HepG2 (cell line): Measurements from ENCODE around the gene COASY. TPM values are rescaled to one million over a fixed set of nuclear protein-coding genes. Genes with fewer than 3 reads are reported as not detected.
A peak's percentile ranks its signal among the peaks of the same experiment; 100 is the strongest.

Experiments
- ARNT2 ChIP-seq: sonication (generic); formaldehyde crosslinking; IDR thresholded peaks from 2 replicates; pipeline ENCODE4 v1.8.0; 2022; ENCODE audit warnings: mild to moderate bottlenecking, low read depth, missing genetic modification reagents, moderate library complexity
- CCDC6 ChIP-seq: sonication (generic); formaldehyde crosslinking; IDR thresholded peaks from 2 replicates; pipeline ENCODE4 v1.8.1; 2022; ENCODE audit warnings: mild to moderate bottlenecking, missing genetic modification reagents, moderate library complexity
- CEBPB ChIP-seq: IDR thresholded peaks from 2 replicates; pipeline ENCODE4 v1.6.1; 2011; ENCODE audit warnings: low read depth, low read length, improper control_type of control experiment, borderline replicate concordance
- FOXK2 ChIP-seq: fragments of 450-650 bp; IDR thresholded peaks from 2 replicates; pipeline ENCODE4 v1.6.1; 2016
- HOXA5 ChIP-seq: sonication (generic); formaldehyde crosslinking; IDR thresholded peaks from 2 replicates; pipeline ENCODE4 v1.4.0; 2020; ENCODE audit warnings: missing genetic modification reagents
- NFE2L1 ChIP-seq: sonication (generic); formaldehyde crosslinking; IDR thresholded peaks from 2 replicates; pipeline ENCODE4 v1.4.0; 2020; ENCODE audit warnings: missing genetic modification reagents, mild to moderate bottlenecking, borderline replicate concordance
- PRPF4 ChIP-seq: fragments of 200-400 bp; formaldehyde crosslinking; IDR thresholded peaks from 2 replicates; pipeline ENCODE4 v1.6.1; 2016; ENCODE audit warnings: low read length, low read depth; ENCODE audit not compliant: poor library complexity, severe bottlenecking
- RCOR2 ChIP-seq: IDR thresholded peaks from 2 replicates; pipeline ENCODE4 v1.6.1; 2016; ENCODE audit warnings: missing biosample characterization, missing genetic modification reagents
- RFX1 ChIP-seq: fragments of 450-650 bp; IDR thresholded peaks from 2 replicates; pipeline ENCODE4 v1.6.1; 2017
- SMAD1 ChIP-seq: sonication (generic); formaldehyde crosslinking; IDR thresholded peaks from 2 replicates; pipeline ENCODE4 v1.4.0; 2020; ENCODE audit warnings: missing genetic modification reagents, low read depth, mild to moderate bottlenecking, borderline replicate concordance
- ZNF234 ChIP-seq: sonication (generic); formaldehyde crosslinking; conservative IDR thresholded peaks from 2 replicates; pipeline ENCODE4 v1.5.1; 2020; ENCODE audit warnings: mild to moderate bottlenecking, missing genetic modification reagents
- polyA plus RNA-seq, 8 experiments: library from polyadenylated mRNA; depleted of rRNA in 3 of 8; stranded (reverse) in 7 of 8; unstranded in 1 of 8; fragments of >200 nt; fragmentation: Illumina TruSeq in 4 of 8; extraction: Trizol in 4 of 8; gene quantifications; 2 replicates each; pipeline versions ENCODE4 v1.2.1 to v1.2.3, GENCODE V29; 2011 to 2016; ENCODE audit warnings: low read depth in 4 of 8, missing spikeins in 1 of 8, mixed read lengths in 1 of 8; ENCODE audit not compliant: insufficient read depth in 1 of 8
- total RNA-seq, 5 experiments: library from RNA; depleted of rRNA; stranded (reverse); fragments of >200 nt; fragmentation: Illumina TruSeq; extraction: Trizol; gene quantifications; 2 replicates each; pipeline ENCODE4 v1.2.3, GENCODE V29; 2016; ENCODE audit warnings: low read depth in 1 of 5
- TF ChIP-seq, protein P1 (sequence below): sonication (generic); formaldehyde crosslinking; IDR thresholded peaks from 2 replicates; pipeline ENCODE4 v1.5.0; 2020; ENCODE audit warnings: mild to moderate bottlenecking, missing genetic modification reagents
- TF ChIP-seq, protein P2 (sequence below): sonication (generic); IDR thresholded peaks from 2 replicates; pipeline ENCODE4 v1.6.1; 2016; ENCODE audit warnings: low read depth, borderline replicate concordance
- TF ChIP-seq, protein P3 (sequence below): sonication (generic); formaldehyde crosslinking; IDR thresholded peaks from 2 replicates; pipeline ENCODE4 v1.9.0; 2021; ENCODE audit warnings: mild to moderate bottlenecking, missing genetic modification reagents
- TF ChIP-seq, protein P4 (sequence below): sonication (generic); formaldehyde crosslinking; IDR thresholded peaks from 2 replicates; pipeline ENCODE4 v1.8.0; 2022; ENCODE audit warnings: mild to moderate bottlenecking, missing genetic modification reagents, borderline replicate concordance
- TF ChIP-seq, protein P5 (sequence below): sonication (generic); formaldehyde crosslinking; IDR thresholded peaks from 2 replicates; pipeline ENCODE4 v1.5.0; 2020; ENCODE audit warnings: missing genetic modification reagents, mild to moderate bottlenecking, borderline replicate concordance

Gene COASY
- total and polyA plus RNA-seq, 2 of the 13 experiments (the other 11 are each of a cell fraction or from before 2014, with no cell fraction given): 90.7 to 125 TPM

DNA sequence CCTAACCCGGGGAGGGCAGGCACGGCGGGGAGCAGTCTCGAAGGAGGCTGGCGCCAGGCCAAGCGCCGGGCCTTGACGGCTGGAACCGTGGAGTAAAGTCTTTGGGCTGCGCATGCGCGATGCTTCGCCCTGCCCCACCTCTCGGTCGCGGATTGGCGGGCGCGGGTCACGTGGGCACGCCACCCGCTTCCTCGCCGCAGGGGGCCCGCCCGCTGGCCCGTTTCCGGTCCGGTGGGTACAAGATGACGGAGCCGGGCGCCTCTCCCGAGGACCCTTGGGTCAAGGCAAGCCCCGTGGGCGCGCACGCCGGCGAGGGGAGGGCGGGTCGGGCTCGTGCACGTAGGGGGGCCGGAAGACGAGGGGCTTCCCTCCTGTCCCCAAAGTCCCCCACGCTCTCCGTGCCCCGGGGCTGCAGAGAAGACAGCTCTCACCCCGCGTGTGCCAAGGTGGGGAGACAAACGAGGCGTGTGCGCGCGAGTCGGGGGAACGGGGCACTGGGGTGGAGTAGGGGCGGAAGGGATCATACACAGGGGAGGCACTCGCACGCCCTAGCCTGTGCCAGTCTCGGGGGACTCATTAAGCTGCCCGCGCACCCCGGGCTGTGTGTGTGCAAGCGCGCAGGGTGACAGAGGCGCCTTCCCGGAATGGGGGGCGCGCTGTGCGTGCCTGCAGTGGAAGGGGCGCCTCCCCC is 5.1 kb downstream of the COASY start, which contains the start of gene MLX (continued):
- TF ChIP-seq, protein P1, sequence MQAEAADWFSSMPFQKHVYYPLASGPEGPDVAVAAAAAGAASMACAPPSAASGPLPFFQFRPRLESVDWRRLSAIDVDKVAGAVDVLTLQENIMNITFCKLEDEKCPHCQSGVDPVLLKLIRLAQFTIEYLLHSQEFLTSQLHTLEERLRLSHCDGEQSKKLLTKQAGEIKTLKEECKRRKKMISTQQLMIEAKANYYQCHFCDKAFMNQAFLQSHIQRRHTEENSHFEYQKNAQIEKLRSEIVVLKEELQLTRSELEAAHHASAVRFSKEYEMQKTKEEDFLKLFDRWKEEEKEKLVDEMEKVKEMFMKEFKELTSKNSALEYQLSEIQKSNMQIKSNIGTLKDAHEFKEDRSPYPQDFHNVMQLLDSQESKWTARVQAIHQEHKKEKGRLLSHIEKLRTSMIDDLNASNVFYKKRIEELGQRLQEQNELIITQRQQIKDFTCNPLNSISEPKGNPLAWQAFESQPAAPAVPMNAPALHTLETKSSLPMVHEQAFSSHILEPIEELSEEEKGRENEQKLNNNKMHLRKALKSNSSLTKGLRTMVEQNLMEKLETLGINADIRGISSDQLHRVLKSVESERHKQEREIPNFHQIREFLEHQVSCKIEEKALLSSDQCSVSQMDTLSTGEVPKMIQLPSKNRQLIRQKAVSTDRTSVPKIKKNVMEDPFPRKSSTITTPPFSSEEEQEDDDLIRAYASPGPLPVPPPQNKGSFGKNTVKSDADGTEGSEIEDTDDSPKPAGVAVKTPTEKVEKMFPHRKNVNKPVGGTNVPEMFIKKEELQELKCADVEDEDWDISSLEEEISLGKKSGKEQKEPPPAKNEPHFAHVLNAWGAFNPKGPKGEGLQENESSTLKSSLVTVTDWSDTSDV (CRISPR knock-in tag): no peak
- no peak for TF ChIP-seq CCDC6 (CRISPR knock-in tag)
- no peak for TF ChIP-seq ZNF234 (CRISPR knock-in tag)
- TF ChIP-seq ARNT2 (CRISPR knock-in tag): peak; percentile 89
- no peak for TF ChIP-seq NFE2L1 (CRISPR knock-in tag)
- no peak for TF ChIP-seq RFX1
- no peak for TF ChIP-seq CEBPB
- no peak; the same call in 1 of the 2 replicates for TF ChIP-seq SMAD1 (CRISPR knock-in tag)
- TF ChIP-seq, protein P2, sequence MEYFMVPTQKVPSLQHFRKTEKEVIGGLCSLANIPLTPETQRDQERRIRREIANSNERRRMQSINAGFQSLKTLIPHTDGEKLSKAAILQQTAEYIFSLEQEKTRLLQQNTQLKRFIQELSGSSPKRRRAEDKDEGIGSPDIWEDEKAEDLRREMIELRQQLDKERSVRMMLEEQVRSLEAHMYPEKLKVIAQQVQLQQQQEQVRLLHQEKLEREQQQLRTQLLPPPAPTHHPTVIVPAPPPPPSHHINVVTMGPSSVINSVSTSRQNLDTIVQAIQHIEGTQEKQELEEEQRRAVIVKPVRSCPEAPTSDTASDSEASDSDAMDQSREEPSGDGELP: peak; percentile 80; the same call in 1 of the 2 replicates
- TF ChIP-seq FOXK2: no peak
- TF ChIP-seq RCOR2 (CRISPR knock-in tag): 0 out of 2 replicates have a peak, but pooled peaks have one; percentile 43
- TF ChIP-seq PRPF4: no peak
- TF ChIP-seq, protein P3, sequence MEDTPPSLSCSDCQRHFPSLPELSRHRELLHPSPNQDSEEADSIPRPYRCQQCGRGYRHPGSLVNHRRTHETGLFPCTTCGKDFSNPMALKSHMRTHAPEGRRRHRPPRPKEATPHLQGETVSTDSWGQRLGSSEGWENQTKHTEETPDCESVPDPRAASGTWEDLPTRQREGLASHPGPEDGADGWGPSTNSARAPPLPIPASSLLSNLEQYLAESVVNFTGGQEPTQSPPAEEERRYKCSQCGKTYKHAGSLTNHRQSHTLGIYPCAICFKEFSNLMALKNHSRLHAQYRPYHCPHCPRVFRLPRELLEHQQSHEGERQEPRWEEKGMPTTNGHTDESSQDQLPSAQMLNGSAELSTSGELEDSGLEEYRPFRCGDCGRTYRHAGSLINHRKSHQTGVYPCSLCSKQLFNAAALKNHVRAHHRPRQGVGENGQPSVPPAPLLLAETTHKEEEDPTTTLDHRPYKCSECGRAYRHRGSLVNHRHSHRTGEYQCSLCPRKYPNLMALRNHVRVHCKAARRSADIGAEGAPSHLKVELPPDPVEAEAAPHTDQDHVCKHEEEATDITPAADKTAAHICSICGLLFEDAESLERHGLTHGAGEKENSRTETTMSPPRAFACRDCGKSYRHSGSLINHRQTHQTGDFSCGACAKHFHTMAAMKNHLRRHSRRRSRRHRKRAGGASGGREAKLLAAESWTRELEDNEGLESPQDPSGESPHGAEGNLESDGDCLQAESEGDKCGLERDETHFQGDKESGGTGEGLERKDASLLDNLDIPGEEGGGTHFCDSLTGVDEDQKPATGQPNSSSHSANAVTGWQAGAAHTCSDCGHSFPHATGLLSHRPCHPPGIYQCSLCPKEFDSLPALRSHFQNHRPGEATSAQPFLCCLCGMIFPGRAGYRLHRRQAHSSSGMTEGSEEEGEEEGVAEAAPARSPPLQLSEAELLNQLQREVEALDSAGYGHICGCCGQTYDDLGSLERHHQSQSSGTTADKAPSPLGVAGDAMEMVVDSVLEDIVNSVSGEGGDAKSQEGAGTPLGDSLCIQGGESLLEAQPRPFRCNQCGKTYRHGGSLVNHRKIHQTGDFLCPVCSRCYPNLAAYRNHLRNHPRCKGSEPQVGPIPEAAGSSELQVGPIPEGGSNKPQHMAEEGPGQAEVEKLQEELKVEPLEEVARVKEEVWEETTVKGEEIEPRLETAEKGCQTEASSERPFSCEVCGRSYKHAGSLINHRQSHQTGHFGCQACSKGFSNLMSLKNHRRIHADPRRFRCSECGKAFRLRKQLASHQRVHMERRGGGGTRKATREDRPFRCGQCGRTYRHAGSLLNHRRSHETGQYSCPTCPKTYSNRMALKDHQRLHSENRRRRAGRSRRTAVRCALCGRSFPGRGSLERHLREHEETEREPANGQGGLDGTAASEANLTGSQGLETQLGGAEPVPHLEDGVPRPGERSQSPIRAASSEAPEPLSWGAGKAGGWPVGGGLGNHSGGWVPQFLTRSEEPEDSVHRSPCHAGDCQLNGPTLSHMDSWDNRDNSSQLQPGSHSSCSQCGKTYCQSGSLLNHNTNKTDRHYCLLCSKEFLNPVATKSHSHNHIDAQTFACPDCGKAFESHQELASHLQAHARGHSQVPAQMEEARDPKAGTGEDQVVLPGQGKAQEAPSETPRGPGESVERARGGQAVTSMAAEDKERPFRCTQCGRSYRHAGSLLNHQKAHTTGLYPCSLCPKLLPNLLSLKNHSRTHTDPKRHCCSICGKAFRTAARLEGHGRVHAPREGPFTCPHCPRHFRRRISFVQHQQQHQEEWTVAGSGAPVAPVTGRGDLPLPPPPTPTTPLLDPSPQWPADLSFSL (CRISPR knock-in tag): no peak
- TF ChIP-seq, protein P4, sequence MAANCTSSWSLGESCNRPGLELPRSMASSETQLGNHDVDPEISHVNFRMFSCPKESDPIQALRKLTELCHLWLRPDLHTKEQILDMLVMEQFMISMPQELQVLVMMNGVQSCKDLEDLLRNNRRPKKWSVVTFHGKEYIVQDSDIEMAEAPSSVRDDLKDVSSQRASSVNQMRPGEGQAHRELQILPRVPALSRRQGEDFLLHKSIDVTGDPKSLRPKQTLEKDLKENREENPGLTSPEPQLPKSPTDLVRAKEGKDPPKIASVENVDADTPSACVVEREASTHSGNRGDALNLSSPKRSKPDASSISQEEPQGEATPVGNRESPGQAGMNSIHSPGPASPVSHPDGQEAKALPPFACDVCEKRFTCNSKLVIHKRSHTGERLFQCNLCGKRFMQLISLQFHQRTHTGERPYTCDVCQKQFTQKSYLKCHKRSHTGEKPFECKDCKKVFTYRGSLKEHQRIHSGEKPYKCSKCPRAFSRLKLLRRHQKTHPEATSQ (CRISPR knock-in tag): peak; percentile 97; the same call in 1 of the 2 replicates
- no peak for TF ChIP-seq HOXA5
- TF ChIP-seq, protein P5, sequence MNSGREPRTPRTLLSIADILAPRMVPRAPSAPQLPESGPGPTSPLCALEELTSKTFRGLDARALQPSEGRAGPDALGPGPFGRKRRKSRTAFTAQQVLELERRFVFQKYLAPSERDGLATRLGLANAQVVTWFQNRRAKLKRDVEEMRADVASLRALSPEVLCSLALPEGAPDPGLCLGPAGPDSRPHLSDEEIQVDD (CRISPR knock-in tag): no peak
